ENCODE data around the gene CREB3L4.
"Not testable (repeated sequence)": the region's sequence is repeated elsewhere in the genome, so short reads cannot be mapped to it uniquely, and the experiment has no call there.

Gene CREB3L4

GRCh38 chr1:153995640-153996039, 27.9 kb downstream of the CREB3L4 start (continued):
- TF ChIP-seq CREB5 (CRISPR knock-in tag; IDR thresholded peaks at IDR 0.05; ENCODE audit: low read depth) (no peak), ZC3H10 (CRISPR knock-in tag; IDR thresholded peaks at IDR 0.05) (no peak), ZNF565 (CRISPR knock-in tag; conservative IDR thresholded peaks at IDR 0.05; ENCODE audit: low read depth) (no peak)

- ATAC-seq, result not testable (repeated sequence)
These were observed 29.2 kb downstream of the CREB3L4 start for GRCh38 chr1:153996882-153997281.

DNA sequence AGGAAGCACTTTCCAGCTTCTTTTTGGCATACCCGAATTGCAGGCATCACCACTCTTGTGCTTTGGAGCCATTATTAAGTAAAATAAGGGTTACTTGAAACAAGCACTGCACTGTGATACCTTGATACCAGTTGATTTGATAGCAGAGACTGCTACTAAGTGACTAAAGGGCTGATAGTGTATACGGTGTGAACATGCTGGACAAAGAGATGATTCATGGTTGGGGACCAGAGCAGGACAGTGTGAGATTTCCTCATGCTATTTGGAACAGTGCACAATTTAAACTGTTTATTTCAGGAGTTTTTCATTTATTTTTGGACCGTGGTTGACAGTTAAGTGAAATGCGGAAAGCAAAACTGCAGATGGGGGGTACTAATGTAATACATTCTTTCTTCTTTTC, 32.7 kb downstream of the CREB3L4 start:
- ATAC-seq, result no peak
- no peak for TF ChIP-seq ARNTL (CRISPR knock-in tag; IDR thresholded peaks at IDR 0.05; ENCODE audit: borderline replicate concordance, low read depth)

DNA sequence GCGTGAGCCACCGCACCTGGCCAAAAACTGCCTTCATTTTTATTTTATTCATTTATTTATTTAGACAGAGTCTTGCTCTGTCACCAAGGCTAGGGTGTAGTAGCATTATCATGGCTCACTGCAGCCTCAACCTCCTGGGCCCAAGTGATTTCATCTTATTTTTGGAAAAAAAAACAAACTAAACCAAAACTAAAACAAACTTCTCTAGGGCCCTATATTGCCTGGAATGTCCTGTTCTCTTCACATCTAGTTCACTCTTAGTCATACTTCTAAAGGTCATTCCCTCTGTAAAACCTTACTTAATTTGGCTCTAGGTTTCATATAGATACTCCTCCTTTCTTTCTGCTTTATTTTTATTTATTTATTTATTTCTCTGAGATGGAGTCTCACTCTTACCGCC, 38.4 kb downstream of the CREB3L4 start:
- TF ChIP-seq GLIS3 (CRISPR knock-in tag; IDR thresholded peaks at IDR 0.05), result no peak
- TF ChIP-seq ARNTL (CRISPR knock-in tag; IDR thresholded peaks at IDR 0.05; ENCODE audit: borderline replicate concordance, low read depth), result no peak
- TF ChIP-seq ZNF70 (CRISPR knock-in tag; IDR thresholded peaks at IDR 0.05), result no peak
- no peak for TF ChIP-seq PPARA (CRISPR knock-in tag; IDR thresholded peaks at IDR 0.05; ENCODE audit: borderline replicate concordance)
- TF ChIP-seq ESRRG (CRISPR knock-in tag; IDR thresholded peaks at IDR 0.05), result no peak
- no peak for TF ChIP-seq RARB (CRISPR knock-in tag; IDR thresholded peaks at IDR 0.05)
- TF ChIP-seq ZNF8 (CRISPR knock-in tag; IDR thresholded peaks at IDR 0.05), result no peak
- no peak for TF ChIP-seq ZFP30 (CRISPR knock-in tag; IDR thresholded peaks at IDR 0.05)
- no peak for TF ChIP-seq ZNF565 (CRISPR knock-in tag; conservative IDR thresholded peaks at IDR 0.05; ENCODE audit: low read depth)
- ATAC-seq, result no peak

DNA sequence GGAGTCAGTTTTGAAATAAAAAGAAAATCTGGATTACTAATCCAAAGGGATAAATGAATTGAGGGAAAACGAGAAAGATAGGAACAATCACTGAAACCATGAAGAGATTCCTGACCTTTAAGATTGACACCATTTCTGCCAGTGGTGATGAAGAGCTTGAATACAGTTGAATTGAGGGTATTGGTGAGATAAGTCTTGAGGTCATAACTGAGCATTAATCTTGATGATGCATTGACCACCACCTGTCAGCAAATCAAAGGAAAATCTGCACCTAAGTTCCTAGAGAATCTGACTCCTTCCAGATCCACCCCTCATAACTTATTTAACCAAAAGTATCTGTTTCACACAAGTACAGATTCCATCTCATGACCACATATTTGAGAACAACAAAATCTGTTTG, 44.4 kb downstream of the CREB3L4 start:
- ATAC-seq, result no peak

DNA sequence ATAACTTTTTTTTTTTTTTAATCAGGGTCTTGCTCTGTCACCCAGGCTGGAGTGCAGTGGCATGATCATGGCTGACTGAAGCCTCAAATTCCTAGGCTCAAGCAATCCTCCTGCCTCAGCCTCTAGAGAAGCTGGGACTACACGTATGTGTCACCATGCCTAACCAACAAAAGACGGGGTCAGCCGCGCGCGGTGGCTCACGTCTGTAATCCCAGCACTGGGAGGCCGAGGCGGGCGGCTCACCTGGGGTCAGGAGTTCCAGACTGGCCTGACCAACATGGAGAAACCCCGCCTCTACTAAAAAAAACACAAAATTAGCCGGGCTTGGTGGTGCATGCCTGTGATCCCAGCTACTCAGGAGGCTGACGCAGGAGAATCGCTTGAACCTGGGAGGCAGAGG, 44.8 kb downstream of the CREB3L4 start:
- ATAC-seq, result not testable (repeated sequence)

More for the DNA sequence above, 44.4 kb downstream of the CREB3L4 start:
- no peak for TF ChIP-seq SNAI2 (CRISPR knock-in tag; IDR thresholded peaks at IDR 0.05)
- TF ChIP-seq ESRRG (CRISPR knock-in tag; IDR thresholded peaks at IDR 0.05), result no peak
- TF ChIP-seq, protein P1, sequence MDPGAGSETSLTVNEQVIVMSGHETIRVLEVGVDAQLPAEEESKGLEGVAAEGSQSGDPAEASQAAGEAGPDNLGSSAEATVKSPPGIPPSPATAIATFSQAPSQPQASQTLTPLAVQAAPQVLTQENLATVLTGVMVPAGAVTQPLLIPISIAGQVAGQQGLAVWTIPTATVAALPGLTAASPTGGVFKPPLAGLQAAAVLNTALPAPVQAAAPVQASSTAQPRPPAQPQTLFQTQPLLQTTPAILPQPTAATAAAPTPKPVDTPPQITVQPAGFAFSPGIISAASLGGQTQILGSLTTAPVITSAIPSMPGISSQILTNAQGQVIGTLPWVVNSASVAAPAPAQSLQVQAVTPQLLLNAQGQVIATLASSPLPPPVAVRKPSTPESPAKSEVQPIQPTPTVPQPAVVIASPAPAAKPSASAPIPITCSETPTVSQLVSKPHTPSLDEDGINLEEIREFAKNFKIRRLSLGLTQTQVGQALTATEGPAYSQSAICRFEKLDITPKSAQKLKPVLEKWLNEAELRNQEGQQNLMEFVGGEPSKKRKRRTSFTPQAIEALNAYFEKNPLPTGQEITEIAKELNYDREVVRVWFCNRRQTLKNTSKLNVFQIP (CRISPR knock-in tag; IDR thresholded peaks at IDR 0.05; ENCODE audit: borderline replicate concordance, low read depth), result no peak
- no peak for TF ChIP-seq TSHZ2 (CRISPR knock-in tag; IDR thresholded peaks at IDR 0.05)
- no peak for TF ChIP-seq PATZ1 (CRISPR knock-in tag; IDR thresholded peaks at IDR 0.05; ENCODE audit: borderline replicate concordance)
- no peak for TF ChIP-seq ISL1 (CRISPR knock-in tag; IDR thresholded peaks at IDR 0.05)
- no peak for TF ChIP-seq ZFP30 (CRISPR knock-in tag; IDR thresholded peaks at IDR 0.05)
- no peak for TF ChIP-seq BACH2 (CRISPR knock-in tag; IDR thresholded peaks at IDR 0.05; ENCODE audit: borderline replicate concordance)
- TF ChIP-seq, protein P2, sequence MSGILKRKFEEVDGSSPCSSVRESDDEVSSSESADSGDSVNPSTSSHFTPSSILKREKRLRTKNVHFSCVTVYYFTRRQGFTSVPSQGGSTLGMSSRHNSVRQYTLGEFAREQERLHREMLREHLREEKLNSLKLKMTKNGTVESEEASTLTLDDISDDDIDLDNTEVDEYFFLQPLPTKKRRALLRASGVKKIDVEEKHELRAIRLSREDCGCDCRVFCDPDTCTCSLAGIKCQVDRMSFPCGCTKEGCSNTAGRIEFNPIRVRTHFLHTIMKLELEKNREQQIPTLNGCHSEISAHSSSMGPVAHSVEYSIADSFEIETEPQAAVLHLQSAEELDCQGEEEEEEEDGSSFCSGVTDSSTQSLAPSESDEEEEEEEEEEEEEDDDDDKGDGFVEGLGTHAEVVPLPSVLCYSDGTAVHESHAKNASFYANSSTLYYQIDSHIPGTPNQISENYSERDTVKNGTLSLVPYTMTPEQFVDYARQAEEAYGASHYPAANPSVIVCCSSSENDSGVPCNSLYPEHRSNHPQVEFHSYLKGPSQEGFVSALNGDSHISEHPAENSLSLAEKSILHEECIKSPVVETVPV (CRISPR knock-in tag; IDR thresholded peaks at IDR 0.05), result no peak
- no peak for TF ChIP-seq RARB (CRISPR knock-in tag; IDR thresholded peaks at IDR 0.05)
- no peak for TF ChIP-seq OSR1 (CRISPR knock-in tag; IDR thresholded peaks at IDR 0.05)
- no peak for TF ChIP-seq ZNF8 (CRISPR knock-in tag; IDR thresholded peaks at IDR 0.05)

Data from SK-N-SH treated with all-trans-retinoic acid at 6 μM for 48 hours (cell line).